NCI-H2029 treated with DMSO at 0.1 percent for 48 hours (cell line): ENCODE results near the gene PDE1C.

Experiments used
- DNase-seq: peaks from one replicate; lab custom pipeline; 2025; lab: John Stamatoyannopoulos, UW

PDE1C gene

DNA sequence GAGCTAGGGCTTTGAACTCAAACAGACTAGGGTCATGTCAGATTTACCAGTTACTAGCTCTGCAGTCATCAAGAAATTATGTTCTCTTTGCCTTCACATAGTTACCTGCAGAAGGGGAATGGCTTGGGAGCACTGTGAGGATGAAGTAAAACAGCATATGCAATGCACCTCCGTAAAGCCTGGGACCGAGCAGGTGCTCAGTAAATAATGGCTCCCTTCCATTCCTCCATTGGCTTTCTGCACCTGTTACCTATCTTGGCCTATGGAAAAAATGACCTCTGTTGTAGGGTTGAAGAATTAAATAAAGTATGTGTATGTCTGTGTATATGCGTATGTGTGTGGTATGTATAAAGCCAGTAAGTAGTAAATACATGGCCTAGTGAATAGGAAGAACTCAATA is 78.8 kb downstream of the PDE1C start:
- no peak for DNase-seq

- DNase-seq, result no peak
These were observed 83.2 kb downstream of the PDE1C start for GRCh38 chr7:31986878-31987518.

- no peak for DNase-seq
These were observed 87.2 kb downstream of the PDE1C start for GRCh38 chr7:31982962-31983361.

DNA sequence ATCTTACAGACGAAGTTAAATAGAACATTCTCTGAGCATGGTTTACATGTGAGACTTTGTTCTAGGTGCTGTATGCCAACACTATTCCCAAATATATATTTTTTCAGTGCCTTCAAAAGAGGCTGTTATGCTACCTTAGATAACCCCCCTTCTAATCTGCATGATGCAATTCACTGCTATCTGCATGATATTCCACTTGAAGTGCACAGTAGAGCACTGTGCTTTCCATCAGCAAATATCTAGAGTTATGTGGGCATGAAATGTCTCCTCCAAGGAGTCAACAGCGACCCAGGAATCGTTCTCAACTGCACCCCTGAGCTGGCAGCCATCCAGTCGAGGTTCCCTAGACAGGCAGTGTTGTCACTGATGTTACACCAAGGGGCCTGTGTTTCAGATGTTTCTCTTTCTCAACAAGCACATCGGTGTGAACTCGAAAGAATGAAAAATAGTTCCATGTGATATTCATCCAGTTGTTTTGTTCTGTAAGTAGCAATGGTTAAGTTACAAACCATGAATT is 88.3 kb downstream of the PDE1C start:
- no peak for DNase-seq

DNA sequence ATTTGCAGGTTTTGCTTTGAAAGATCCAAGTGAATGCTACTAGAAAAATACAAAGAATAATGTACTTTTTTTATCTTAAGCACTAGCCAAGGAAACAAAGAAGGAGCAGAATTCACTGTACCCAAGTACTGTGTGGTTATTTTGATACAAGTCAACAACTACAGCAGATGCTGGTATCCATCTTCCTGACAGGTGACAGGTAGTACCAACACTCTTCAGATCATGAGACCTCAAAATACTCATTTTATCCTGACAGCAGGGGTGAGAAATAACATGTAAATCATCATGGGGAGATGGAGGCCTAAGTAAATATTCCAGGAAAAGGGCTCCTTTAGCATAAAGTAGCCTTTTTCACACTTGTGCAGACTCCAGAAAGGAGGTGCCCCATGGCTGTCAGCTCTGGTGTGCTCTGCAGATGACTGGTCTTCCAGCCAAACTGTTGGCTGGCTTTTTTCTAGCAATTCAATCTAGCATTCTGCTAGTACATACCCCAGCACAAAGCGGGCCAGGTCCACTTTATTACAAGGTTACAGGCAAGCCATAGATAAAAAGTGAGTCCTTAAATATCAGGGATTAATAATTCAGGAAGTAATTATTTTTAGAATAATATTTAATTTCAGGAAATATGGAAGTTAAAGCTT is 90.4 kb downstream of the PDE1C start:
- DNase-seq, result no peak

GRCh38 chr7:31975546-31975945 is 94.7 kb downstream of the PDE1C start:
- no peak for DNase-seq

GRCh38 chr7:31974351-31974750 is 95.9 kb downstream of the PDE1C start:
- DNase-seq, result no peak

- DNase-seq, result no peak
These were observed 99.0 kb downstream of the PDE1C start for GRCh38 chr7:31971049-31971667.

GRCh38 chr7:31970501-31970900 is 99.7 kb downstream of the PDE1C start:
- DNase-seq, result no peak

GRCh38 chr7:31963569-31964175 is 106.5 kb downstream of the PDE1C start:
- DNase-seq, result no peak

DNA sequence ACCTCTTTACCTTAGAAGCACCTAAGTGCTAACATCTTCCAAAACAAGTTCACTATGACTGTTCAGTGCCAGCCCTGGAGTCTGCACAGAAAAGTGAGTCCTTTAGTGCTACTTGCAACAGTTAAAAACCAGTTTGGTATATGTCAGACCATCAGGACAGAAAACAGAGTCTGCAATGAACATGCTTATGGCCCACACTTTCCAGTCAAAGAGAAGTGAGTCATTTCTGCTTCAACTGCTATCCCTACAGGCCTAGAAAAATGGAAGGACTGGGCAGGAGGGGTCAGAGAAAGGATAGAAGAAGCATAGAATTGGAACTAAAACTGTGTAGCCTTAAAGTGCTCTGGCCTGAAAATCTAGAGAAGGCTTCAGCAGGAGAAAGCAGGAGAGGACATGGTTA is 108.0 kb downstream of the PDE1C start:
- no peak for DNase-seq

- no peak for DNase-seq
These were observed 112.0 kb downstream of the PDE1C start for GRCh38 chr7:31958226-31958625.

- DNase-seq, result no peak
These were observed 112.5 kb downstream of the PDE1C start for GRCh38 chr7:31957756-31958155.

DNA sequence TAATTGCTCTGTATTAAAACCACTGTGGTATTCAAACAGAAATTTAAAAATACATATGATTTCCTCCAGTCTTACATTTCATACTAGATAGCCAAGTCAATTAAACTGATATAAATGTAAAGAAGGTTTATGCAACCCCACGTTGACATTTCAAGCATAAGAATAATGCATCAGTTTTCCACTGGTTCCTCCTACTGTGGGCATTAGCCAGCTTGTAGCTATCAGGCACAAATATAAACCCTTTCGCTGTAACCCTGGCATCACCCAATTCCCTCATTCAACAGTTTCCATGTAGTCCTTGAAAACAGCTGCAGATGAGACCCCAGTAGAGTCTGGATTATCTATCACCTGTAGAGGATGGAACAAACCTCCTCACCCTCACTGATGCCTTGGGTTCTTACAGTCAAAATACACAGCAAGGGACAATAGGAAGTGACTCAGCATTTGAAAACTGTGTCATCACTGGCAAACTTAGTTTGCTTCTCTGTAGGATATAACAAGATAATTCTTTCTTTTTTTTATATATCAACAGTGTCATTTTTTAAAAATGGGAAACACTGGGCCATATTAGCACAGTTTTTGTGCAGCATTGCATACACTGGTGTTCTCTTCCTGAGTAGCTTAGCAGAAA is 113.0 kb downstream of the PDE1C start:
- DNase-seq, result no peak

DNA sequence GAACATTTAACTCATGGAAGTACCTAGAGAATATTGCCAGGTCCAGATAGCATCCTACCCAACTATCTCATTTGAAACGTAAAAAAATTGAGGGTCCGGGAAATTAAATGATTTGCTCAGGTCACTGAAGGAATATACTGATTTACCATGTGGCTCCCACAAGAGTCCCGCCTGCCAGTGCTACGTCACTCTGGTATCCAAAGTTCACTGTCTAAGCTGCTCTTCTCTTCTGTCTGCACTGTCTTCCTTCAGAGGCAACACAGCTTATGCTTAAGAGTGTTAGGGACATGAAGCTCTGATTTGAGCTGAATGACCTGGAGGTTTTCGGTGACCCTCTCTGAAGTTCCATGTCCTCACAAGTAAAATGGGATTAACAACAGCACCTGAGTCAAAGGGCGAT is 114.6 kb downstream of the PDE1C start:
- no peak for DNase-seq

- no peak for DNase-seq
These were observed 115.2 kb downstream of the PDE1C start for GRCh38 chr7:31955021-31955420.

DNA sequence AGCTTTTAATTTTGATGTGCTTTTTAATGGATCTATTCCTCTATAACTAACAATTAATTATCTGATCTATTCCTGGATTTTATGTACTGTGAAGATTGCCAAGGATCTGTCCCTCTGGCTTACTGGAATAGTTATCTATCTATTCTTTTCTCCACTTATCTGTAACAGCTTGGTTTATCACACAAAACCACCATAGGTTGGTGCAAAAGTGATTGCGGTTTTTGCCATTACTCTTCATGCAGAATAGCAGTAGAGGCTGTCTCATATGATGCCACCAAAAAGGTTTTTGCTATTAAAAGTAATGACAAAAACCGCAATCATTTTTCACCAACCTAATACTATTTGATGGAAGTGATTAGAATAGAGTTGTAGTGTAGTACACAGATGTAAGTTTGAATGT is 115.7 kb downstream of the PDE1C start:
- no peak for DNase-seq

DNA sequence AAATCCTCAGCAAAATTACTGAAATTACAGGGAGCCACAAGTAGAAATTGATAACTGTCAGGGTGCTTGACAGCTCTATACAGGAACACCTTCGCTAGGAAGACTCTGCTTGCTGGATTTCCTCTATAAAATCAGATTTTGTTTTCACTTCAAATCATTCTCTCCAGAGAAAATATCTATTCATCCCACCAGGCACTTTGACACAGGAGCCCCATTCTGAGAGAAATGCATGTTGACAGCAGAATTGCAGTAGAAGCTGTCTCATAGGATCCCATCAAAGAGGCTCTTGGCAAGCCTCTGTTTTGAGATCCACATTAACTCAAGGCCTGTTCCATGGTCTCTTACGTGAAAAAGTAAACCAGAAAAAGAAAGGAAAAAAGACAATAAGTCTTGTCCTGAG is 116.8 kb downstream of the PDE1C start:
- no peak for DNase-seq

DNA sequence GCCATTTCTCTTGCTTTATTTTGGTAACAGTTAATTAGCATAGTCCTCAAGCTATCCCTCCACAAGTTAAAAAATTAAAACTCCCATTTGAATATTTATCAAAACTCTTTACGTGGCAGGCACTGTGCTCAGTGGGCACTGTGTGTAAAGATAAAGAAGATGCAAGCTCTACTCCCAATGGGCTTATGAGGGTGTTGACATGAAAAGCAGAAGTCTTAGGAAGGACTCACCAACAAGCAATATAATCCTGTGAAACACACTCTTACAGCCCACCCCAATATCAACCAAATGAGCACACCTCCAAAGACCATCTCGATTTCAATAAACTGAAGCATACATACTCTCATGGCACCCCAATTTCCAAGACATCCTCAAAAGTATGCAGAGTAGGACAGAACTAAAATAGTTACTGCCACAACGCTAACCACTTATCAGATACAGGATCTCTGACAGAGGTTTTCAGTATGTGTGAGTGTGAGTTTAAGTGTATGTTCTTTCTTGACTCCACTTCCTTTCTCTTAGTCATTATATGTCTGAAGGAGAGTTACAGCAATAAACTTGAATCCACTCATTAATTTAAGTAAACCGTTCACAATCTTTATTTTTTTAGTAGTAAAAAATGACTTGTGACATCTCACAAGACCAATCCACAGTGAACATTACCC is 120.0 kb downstream of the PDE1C start:
- no peak for DNase-seq

DNA sequence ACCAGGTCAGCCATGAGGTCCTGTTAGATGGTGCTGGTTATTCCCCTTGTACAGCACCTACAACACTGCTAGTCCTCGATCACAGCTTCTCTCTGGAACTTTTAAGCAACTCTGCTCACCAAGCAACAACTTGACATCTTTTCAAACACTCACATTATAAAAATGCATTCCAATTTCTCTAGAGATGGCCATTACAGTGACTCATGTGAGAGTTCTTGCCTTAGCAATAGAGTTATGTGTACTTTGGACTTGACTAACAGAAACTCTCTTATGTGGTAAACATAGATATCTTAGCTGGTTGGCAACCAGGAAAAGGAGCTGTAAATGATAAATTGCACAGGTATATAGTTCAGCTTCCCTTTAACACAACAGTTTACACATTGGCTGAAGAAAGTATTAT is 122.2 kb downstream of the PDE1C start:
- DNase-seq, result no peak

GRCh38 chr7:31940167-31940566 is 130.0 kb downstream of the PDE1C start:
- no peak for DNase-seq

DNA sequence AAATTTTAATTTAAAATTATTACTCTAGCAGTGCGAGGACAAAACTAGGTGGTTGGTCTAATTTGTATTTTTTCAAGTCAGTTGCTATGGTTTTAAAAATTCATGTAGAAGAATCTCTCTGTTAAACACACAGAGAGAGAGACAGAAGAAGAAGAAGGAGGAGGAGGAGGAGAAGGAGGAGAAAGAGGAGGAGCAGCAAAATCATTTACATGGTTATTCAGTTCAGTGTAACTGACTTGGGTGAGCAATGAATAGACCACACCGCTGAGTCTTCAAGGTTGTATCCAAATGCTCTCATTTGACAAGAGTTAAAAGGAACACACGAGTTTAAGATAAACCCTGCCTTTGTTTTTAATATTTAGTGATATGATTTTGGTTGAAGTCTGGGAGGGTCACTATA is 131.1 kb downstream of the PDE1C start:
- DNase-seq, result no peak
